HG03280 (cell line): ENCODE measurements around the gene SIGLEC9.

Experiments used
- ATAC-seq: cut with Tn5 transposase; IDR thresholded peaks from one replicate; pipeline ENCODE4 v1.9.1; 2021; ENCODE audit warnings: mild to moderate bottlenecking, moderate library complexity; ENCODE audit not compliant: unreplicated experiment

The SIGLEC9 gene

GRCh38 chr19:51122112-51122981, 2.4 kb upstream of the SIGLEC9 start:
- no peak for ATAC-seq

- ATAC-seq, result no peak
Measured at GRCh38 chr19:51123381-51123800, 1.3 kb upstream of the SIGLEC9 start.

GRCh38 chr19:51123802-51124201, 904 bp upstream of the SIGLEC9 start:
- no peak for ATAC-seq

- no peak for ATAC-seq
Measured at GRCh38 chr19:51124216-51124615, 490 bp upstream of the SIGLEC9 start.

GRCh38 chr19:51125421-51126075, 842 bp downstream of the SIGLEC9 start:
- no peak for ATAC-seq

GRCh38 chr19:51127032-51127431, 2.3 kb downstream of the SIGLEC9 start:
- no peak for ATAC-seq

- ATAC-seq, result no peak
Measured at GRCh38 chr19:51127755-51128154, 3.0 kb downstream of the SIGLEC9 start.

- no peak for ATAC-seq
Measured at GRCh38 chr19:51128227-51128626, 3.5 kb downstream of the SIGLEC9 start.

- no peak for ATAC-seq
Measured at GRCh38 chr19:51129716-51130115, 5.0 kb downstream of the SIGLEC9 start.

- ATAC-seq, result no peak
Measured at GRCh38 chr19:51131780-51132680, 7.3 kb downstream of the SIGLEC9 start.

GRCh38 chr19:51135004-51135403, 10.3 kb downstream of the SIGLEC9 start:
- no peak for ATAC-seq

- ATAC-seq, result no peak
Measured at GRCh38 chr19:51135986-51136762, 11.5 kb downstream of the SIGLEC9 start.

- no peak for ATAC-seq
Measured at GRCh38 chr19:51136851-51137551, 12.3 kb downstream of the SIGLEC9 start.

- no peak for ATAC-seq
Measured at GRCh38 chr19:51137792-51138425, 13.2 kb downstream of the SIGLEC9 start.

GRCh38 chr19:51138549-51138979, 13.9 kb downstream of the SIGLEC9 start:
- no peak for ATAC-seq

- ATAC-seq, result no peak
Measured at GRCh38 chr19:51139299-51140014, 14.8 kb downstream of the SIGLEC9 start.

- no peak for ATAC-seq
Measured at GRCh38 chr19:51140441-51140840, 15.7 kb downstream of the SIGLEC9 start.

- no peak for ATAC-seq
Measured at GRCh38 chr19:51141181-51141580, 16.5 kb downstream of the SIGLEC9 start.

GRCh38 chr19:51142119-51142518, 17.4 kb downstream of the SIGLEC9 start, which contains the start of gene SIGLEC7:
Gene SIGLEC7 (plus strand): TSS chr19:51142301. CDS start chr19:51142370, 69 bp downstream.
- no peak for ATAC-seq
